Stimulated activated naive CD4-positive, alpha-beta T cell (primary cell): ENCODE results near the gene KCNAB1.
"Not testable (repeated sequence)": the region's sequence is repeated elsewhere in the genome, so short reads cannot be mapped to it uniquely, and the experiment has no call there.

Experiments used
- DNase-seq, 6 experiments: peaks; one replicate each; lab custom pipeline; 2025; lab: John Stamatoyannopoulos, UW

Gene KCNAB1

DNA sequence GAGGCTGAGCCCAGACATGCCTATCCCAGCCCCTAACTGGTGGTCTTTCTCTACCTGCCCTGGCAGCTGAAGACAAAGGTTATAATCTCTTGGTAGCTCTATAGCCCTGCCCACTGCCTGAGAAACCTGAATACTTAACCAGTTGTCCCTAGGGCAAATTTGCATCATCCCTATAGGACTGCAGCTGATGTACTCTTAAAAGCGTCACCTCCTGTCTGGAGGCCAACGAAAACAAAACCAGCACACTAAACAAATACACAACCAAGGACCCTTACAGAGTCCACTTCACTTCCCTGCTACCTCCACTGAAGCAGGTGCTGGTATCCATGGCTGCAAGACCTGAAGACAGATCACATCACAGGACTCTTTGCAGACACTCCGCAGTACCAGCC, 98.0 kb downstream of the KCNAB1 start:
- DNase-seq, result no peak

GRCh38 chr3:156222381-156222780, 102.0 kb downstream of the KCNAB1 start:
- DNase-seq, result not testable (repeated sequence)

- DNase-seq, result not testable (repeated sequence)
Measured at GRCh38 chr3:156224046-156224445, 103.7 kb downstream of the KCNAB1 start.

GRCh38 chr3:156226676-156227420, 106.5 kb downstream of the KCNAB1 start:
- no peak for DNase-seq

- no peak for DNase-seq
Measured at GRCh38 chr3:156227704-156228103, 107.3 kb downstream of the KCNAB1 start.

GRCh38 chr3:156230278-156230900, 110.0 kb downstream of the KCNAB1 start:
- DNase-seq, result no peak

- DNase-seq, result not testable (repeated sequence)
Measured at GRCh38 chr3:156231221-156231620, 110.8 kb downstream of the KCNAB1 start.

GRCh38 chr3:156233876-156234275, 113.5 kb downstream of the KCNAB1 start:
- DNase-seq, result no peak

DNA sequence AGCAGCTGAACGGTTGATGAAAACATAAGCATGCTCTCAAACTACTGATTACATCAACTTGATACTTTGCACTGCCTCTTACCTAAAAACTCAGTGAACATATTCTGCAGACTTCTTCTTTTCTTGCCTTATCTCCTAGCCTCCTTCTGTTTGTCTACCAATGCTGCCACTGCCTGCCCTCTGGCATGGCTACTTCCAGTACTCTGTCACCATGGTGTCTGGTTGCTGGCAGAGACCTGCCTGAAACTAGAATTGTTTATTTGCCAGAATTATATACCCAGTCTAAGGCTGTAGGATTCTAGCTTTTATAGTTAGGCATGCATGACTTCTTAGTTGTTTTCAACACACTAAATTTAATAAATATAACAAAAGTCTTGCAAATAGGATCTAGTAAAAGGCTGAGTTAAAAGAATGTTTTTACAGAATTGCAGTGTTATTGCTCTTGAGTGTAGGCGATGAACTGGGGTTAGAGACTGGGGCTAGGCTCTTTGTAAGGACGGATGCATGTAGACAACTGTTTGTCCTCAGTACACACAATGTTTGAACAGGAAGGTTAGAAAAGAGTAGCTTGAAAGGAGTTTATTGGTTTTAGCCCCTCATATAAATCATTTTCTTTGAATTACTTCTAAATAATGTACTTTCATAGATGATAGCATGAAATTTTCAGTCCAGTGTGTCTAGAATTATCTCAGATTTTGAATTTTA, 116.3 kb downstream of the KCNAB1 start:
- DNase-seq, result no peak

- no peak for DNase-seq
Measured at GRCh38 chr3:156240642-156241041, 120.3 kb downstream of the KCNAB1 start.

DNA sequence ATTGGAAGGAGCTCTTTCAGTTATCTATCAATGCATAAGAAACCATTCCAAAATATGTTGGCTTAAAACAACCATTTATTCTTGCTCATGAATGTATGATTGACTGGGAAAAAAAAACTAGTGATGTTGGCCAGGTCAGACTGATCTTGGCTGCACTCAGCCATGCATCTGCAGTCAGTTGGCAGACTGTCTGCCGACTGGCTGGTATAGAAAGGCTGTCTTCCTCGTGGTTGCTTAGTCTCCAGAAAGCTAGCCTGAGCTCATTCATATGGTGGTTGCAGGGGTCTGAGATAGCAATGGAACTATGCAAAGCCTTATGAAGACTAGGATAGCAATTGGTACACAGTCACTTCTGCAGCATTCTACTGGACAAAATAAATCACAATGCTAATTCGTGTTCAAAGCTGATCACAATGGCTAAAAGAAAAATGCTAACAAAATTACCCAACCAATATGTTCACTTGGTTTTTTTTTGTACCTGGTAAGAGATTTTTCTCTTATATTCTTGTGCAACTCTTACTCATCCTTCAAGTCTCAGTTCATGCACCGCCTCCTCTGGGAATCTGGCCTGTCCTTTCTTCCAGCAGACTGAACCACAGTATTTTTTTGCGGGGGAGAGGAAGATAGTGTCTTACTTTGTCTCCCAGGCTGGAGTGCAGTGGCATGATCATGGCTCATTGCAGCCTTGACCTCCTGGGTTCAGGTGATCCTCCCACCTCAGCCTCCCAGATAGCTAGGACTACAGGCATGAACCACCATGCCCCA, 126.8 kb downstream of the KCNAB1 start:
- DNase-seq, result no peak

DNA sequence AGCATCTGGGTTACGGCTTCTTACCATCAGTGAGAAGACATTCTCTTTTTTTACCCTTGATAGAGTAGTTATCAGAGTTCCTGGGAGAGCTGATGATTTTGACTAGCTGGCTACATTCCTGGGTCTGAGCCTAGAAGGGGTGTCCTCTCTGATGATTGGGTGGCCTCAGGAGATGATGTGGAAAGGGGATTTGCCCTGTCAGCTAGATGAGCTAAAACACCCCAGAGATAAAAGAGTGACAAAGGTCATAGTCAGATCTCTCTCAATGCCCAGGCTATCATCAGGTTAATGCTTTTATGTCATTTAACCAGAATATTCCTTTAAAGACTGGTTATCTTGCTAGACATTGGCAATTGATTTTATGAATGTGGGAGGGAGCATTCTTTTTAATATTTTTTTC, 130.2 kb downstream of the KCNAB1 start:
- DNase-seq, result no peak

DNA sequence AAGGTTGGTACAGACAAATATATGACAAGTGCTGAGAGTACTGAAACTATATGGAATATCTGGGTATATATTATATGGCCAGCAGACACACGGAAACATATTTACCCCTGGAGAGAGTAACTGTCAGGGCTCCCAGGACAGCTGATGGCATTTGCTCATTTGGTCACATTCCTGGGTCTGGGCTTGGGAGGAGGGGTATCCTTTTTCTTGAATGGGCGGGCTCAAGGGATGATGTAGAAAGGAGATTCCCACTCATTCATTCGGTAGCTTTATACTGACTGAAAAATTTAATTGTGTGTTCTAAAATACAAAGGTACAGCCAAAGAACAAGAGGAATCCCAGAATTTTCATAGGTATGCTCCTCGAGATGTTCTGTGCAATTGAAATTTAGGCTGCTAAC, 131.0 kb downstream of the KCNAB1 start:
- DNase-seq, result no peak

DNA sequence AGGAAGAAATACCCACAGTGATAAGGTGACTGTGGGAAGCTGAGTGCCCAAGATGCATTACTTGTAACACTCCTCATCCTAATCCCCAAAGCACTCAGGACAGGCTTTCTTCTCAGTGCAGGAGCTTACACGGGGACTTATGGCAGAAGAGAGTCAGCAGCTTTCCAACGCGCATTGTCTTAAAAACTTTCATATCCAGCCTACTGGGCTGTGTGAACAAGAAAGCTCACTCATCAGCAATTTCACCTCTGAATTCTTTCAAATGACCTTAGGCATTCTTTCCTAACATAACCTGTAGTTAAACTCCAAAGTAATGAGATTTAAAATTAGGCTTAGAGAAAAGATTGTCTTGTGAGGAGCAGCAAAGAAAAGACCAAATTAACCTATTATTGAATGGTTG, 132.3 kb downstream of the KCNAB1 start:
- DNase-seq, result no peak

GRCh38 chr3:156253150-156253549, 132.8 kb downstream of the KCNAB1 start:
- no peak for DNase-seq

DNA sequence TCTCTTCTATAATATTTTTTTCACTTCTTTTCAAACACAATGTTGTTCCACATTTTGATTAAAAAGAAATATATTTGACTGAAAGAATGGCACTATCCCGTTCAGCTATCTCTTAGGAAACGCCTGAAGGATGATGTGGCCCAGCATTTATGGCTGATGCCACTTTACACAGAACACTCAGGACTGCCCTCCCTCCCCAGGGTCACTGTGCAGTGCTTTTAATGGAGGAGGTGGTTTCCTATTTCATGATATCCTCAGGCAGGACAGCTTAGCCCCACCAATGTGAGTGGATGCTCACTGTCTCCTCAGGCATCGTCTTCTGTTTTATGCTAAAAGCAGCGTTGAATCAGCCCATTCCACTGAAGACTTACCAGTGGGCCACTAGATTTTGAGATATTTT, 135.9 kb downstream of the KCNAB1 start:
- no peak for DNase-seq

DNA sequence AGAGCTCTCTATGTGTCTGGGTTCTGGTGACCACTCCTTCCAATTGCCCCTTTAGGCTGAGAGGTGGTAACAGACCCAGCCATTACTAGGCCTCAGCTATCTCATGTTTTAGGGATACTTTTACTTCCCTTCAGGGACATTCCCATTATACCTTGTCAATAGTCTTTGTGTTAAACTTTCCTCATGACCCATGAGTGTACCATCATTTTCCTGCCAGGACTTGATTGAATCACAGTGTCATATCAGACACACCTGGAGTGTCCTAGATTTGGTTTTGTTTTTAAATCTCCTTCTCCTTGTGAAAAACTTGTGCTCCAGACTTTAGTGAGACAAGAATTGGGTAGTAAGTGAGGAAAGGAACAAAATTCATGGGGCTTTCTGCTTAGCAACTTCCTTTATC, 136.6 kb downstream of the KCNAB1 start:
- DNase-seq, result no peak

GRCh38 chr3:156258301-156258700, 137.9 kb downstream of the KCNAB1 start:
- DNase-seq, result no peak

- DNase-seq, result no peak
Measured at GRCh38 chr3:156259896-156260295, 139.5 kb downstream of the KCNAB1 start.

GRCh38 chr3:156260331-156260730, 140.0 kb downstream of the KCNAB1 start:
- no peak for DNase-seq

GRCh38 chr3:156264771-156265170, 144.4 kb downstream of the KCNAB1 start:
- DNase-seq, result no peak

- DNase-seq, result no peak
Measured at GRCh38 chr3:156271508-156271907, 151.1 kb downstream of the KCNAB1 start.
